Naive thymus-derived CD4-positive, alpha-beta T cell (primary cell): ENCODE measurements around the gene ZBTB45. TPM values are rescaled to one million over a fixed set of nuclear protein-coding genes. Genes with fewer than 3 reads are reported as not detected.

Source experiments
- ATAC-seq: fragments of 150-1000 bp; cut with Tn5 transposase; 2 replicates; pipeline ENCODE4 v1.10.0; 2021; ENCODE audit warnings: mild to moderate bottlenecking, moderate library complexity
- CTCF ChIA-PET: fragments of 350-600 bp; sonication (Branson Sonifier 250); formaldehyde crosslinking; loops from one replicate; lab custom pipeline; 2021; ENCODE audit warnings: antibody characterized with exemption; lab: Charles Lee
- POLR2A ChIA-PET: fragments of 350-600 bp; sonication (Branson Sonifier 250); formaldehyde crosslinking; loops from one replicate; lab custom pipeline; 2021; ENCODE audit warnings: antibody characterized with exemption, inconsistent platforms; lab: Charles Lee
- DNase-seq, 9 donors: peaks; one replicate each; pipeline versions ENCODE4 v3.0.0 to v3.0.0-alpha.2; 2020 to 2022; ENCODE audit warnings: mixed read lengths in 1 of 9
- H3K27ac ChIP-seq: one replicate; pipeline ENCODE4 v1.7.0; 2013; ENCODE audit warnings: mild to moderate bottlenecking, low read depth, low read length, moderate library complexity
- H3K27me3 ChIP-seq, 2 donors: one replicate each; pipeline ENCODE4 v1.7.0; 2013; ENCODE audit warnings: low read length in 2 of 2, mild to moderate bottlenecking in 2 of 2, moderate library complexity in 2 of 2; ENCODE audit not compliant: control insufficient read depth in 2 of 2, insufficient read depth in 2 of 2
- H3K36me3 ChIP-seq, 3 experiments: 1 replicate in 2 of 3; 2 replicates in 1 of 3; pipeline ENCODE4 v1.7.0; 2013; ENCODE audit warnings: low read length in 3 of 3, mild to moderate bottlenecking in 3 of 3, moderate library complexity in 1 of 3; ENCODE audit not compliant: insufficient read depth in 3 of 3, control insufficient read depth in 2 of 3
- H3K4me1 ChIP-seq, 2 donors: one replicate each; pipeline ENCODE4 v1.7.0; 2013; ENCODE audit warnings: low read length in 2 of 2, mild to moderate bottlenecking in 2 of 2, moderate library complexity in 1 of 2; ENCODE audit not compliant: control insufficient read depth in 2 of 2, insufficient read depth in 2 of 2
- H3K4me3 ChIP-seq: 2 replicates; pipeline ENCODE4 v1.7.0; 2013; ENCODE audit warnings: mild to moderate bottlenecking, low read length
- H3K9me3 ChIP-seq, 3 experiments: 1 replicate in 2 of 3; 2 replicates in 1 of 3; pipeline ENCODE4 v1.7.0; 2013; ENCODE audit warnings: low read length in 3 of 3; ENCODE audit not compliant: control insufficient read depth in 2 of 3
- H3K27ac Mint-ChIP-seq, 9 donors: one replicate each; pipeline ENCODE4 v1.8.0; 2020 to 2022; ENCODE audit warnings: mixed read lengths in 9 of 9, mild to moderate bottlenecking in 8 of 9, moderate library complexity in 5 of 9, inconsistent platforms in 2 of 9
- H3K27me3 Mint-ChIP-seq, 5 donors: one replicate each; pipeline ENCODE4 v1.8.0; 2021 to 2022; ENCODE audit warnings: mixed read lengths in 5 of 5, mild to moderate bottlenecking in 1 of 5
- H3K36me3 Mint-ChIP-seq, 5 donors: one replicate each; pipeline ENCODE4 v1.8.0; 2020 to 2022; ENCODE audit warnings: mixed read lengths in 5 of 5, mild to moderate bottlenecking in 3 of 5, inconsistent platforms in 1 of 5
- H3K4me1 Mint-ChIP-seq, 7 donors: one replicate each; pipeline ENCODE4 v1.8.0; 2020 to 2022; ENCODE audit warnings: mixed read lengths in 7 of 7, mild to moderate bottlenecking in 3 of 7, inconsistent platforms in 1 of 7
- H3K4me3 Mint-ChIP-seq, 10 donors: one replicate each; pipeline ENCODE4 v1.8.0; 2020 to 2022; ENCODE audit warnings: mild to moderate bottlenecking in 10 of 10, mixed read lengths in 10 of 10, moderate library complexity in 6 of 10, inconsistent platforms in 2 of 10
- H3K9me3 Mint-ChIP-seq, 11 donors: one replicate each; pipeline ENCODE4 v1.8.0; 2020 to 2022; ENCODE audit warnings: mixed read lengths in 11 of 11, mild to moderate bottlenecking in 4 of 11, inconsistent platforms in 1 of 11, moderate library complexity in 1 of 11
- intact Hi-C, 2 donors: fragments of 100-400 bp; cut with micrococcal nuclease; formaldehyde crosslinking; loops; one replicate each; pipeline ENCODE4 v1.15.1; 2023
- polyA plus RNA-seq, 2 donors: library from polyadenylated mRNA; unstranded; fragments of 300-500 nt; fragmentation: Illumina TruSeq; gene quantifications; one replicate each; pipeline ENCODE4 v1.2.3, GENCODE V29; 2021
- total RNA-seq, 6 experiments: library from RNA in 5 of 6; stranded (reverse) in 5 of 6; gene quantifications; 1 replicate in 5 of 6; 2 replicates in 1 of 6; pipeline ENCODE4 v1.2.3 and lab custom pipeline; 2021 to 2026

Gene ZBTB45
- total and polyA plus RNA-seq, 7 experiments from 2014 or later: 5.1 to 19.2 (median 9.9) TPM

GRCh38 chr19:58551577-58552471 lies 32.2 kb upstream of the ZBTB45 start:
- Mint-ChIP-seq H3K4me1 (peaks cover 28 to 58% (median 45%) of the 10 kb centered on the region in 7 donors), H3K27ac (peak overlapping the region in 2 of 9 donors; percentile 72 to 96), H3K27me3 (no peaks in the 10 kb centered on the region), H3K36me3 (peaks cover 8 to 48% (median 23%) of the 10 kb centered on the region in 5 donors), H3K9me3 (peaks cover 0 to 4% (median 0%) of the 10 kb centered on the region in 11 donors), H3K4me3 (peak overlapping the region in 2 of 10 donors; percentile 10 to 22)
- no peak overlapping the region for H3K4me3 ChIP-seq
- intact Hi-C loops: no loop called here
- peaks cover 18 to 23% of the 10 kb centered on the region in 2 donors for H3K4me1 ChIP-seq
- CTCF ChIA-PET: interaction anchor here (1.5 kb wide), 1 partner anchor 32 kb away, joined by 3 read pairs; the partner anchor contains the start of gene ZBTB45
- DNase-seq (no peak), ATAC-seq (no peak)
- peak overlapping the region; percentile 1 for H3K27ac ChIP-seq
- no peaks in the 10 kb centered on the region for H3K27me3 ChIP-seq
- H3K36me3 ChIP-seq: peaks cover 5 to 73% (median 32%) of the 10 kb centered on the region in 3 experiments
- H3K9me3 ChIP-seq: no peaks in the 10 kb centered on the region
- POLR2A ChIA-PET: interaction anchor here (0.9 to 1.9 kb wide), 2 partner anchors 10 to 21 kb away, joined by 7 to 9 read pairs; partner anchors contain the start of gene MZF1

DNA sequence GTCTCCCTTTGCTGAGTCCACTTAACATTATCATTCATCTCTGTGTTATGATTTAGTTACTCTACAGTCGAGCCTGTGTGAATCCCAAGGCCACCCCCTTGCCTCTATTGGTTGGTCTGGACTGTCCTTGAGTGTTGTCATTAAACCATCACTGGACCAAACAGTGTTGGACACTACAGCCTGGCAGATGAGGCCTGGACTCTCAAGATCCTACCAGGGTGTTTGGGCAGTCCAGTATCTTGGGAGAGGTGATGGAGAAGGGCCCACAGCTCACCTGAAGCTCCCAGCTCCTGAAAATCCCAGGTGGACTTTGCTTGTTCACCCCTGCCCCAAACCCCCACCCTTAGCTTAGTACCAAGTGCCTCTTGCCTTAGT lies 31.5 kb upstream of the ZBTB45 start:
- Mint-ChIP-seq H3K4me1 (peaks cover 31 to 58% (median 45%) of the 10 kb centered on the region in 7 donors), H3K9me3 (peaks cover 0 to 7% (median 0%) of the 10 kb centered on the region in 11 donors), H3K27me3 (no peaks in the 10 kb centered on the region), H3K36me3 (peaks cover 8 to 50% (median 25%) of the 10 kb centered on the region in 5 donors), H3K27ac (peak overlapping the region in 3 of 9 donors; percentile 38 to 69 (median 51)), H3K4me3 (no peak overlapping the region)
- no peaks in the 10 kb centered on the region for H3K9me3 ChIP-seq
- no peaks in the 10 kb centered on the region for H3K27me3 ChIP-seq
- ChIA-PET CTCF (interaction anchor here (1.5 kb wide), 1 partner anchor 31 kb away, joined by 3 read pairs; the partner anchor contains the start of gene ZBTB45), POLR2A (interaction anchor here (0.9 to 1.9 kb wide), 2 partner anchors 11 to 22 kb away, joined by 7 to 9 read pairs; partner anchors contain the start of gene MZF1)
- H3K4me3 ChIP-seq: no peak overlapping the region
- no peak overlapping the region for H3K27ac ChIP-seq
- peaks cover 5 to 74% (median 34%) of the 10 kb centered on the region in 3 experiments for H3K36me3 ChIP-seq
- ATAC-seq: no peak
- peaks cover 23 to 24% of the 10 kb centered on the region in 2 donors for H3K4me1 ChIP-seq
- no peak for DNase-seq
- intact Hi-C loops: no loop called here

- no peaks in the 10 kb centered on the region for H3K27me3 Mint-ChIP-seq
- peaks cover 8 to 53% (median 29%) of the 10 kb centered on the region in 5 donors for H3K36me3 Mint-ChIP-seq
- intact Hi-C loops: no loop called here
- DNase-seq: no peak
- ChIA-PET CTCF (interaction anchor here (1.5 kb wide), 1 partner anchor 31 kb away, joined by 3 read pairs; the partner anchor contains the start of gene ZBTB45), POLR2A (interaction anchor here (1.0 to 1.9 kb wide), 2 partner anchors 19 to 22 kb away, joined by 3 to 9 read pairs; partner anchors contain the start of gene MZF1)
- H3K27me3 ChIP-seq: no peaks in the 10 kb centered on the region
- ATAC-seq: no peak
- no peaks in the 10 kb centered on the region for H3K9me3 ChIP-seq
- H3K27ac Mint-ChIP-seq: peak overlapping the region in 2 of 9 donors; percentile 51 to 69
- H3K4me3 Mint-ChIP-seq: no peak overlapping the region
- peaks cover 5 to 75% (median 36%) of the 10 kb centered on the region in 3 experiments for H3K36me3 ChIP-seq
- H3K4me3 ChIP-seq: no peak overlapping the region
- H3K4me1 ChIP-seq: peaks cover 27 to 28% of the 10 kb centered on the region in 2 donors
- peaks cover 0 to 8% (median 0%) of the 10 kb centered on the region in 11 donors for H3K9me3 Mint-ChIP-seq
- peaks cover 35 to 60% (median 49%) of the 10 kb centered on the region in 7 donors for H3K4me1 Mint-ChIP-seq
- H3K27ac ChIP-seq: no peak overlapping the region
Measured at GRCh38 chr19:58550362-58551122, 30.9 kb upstream of the ZBTB45 start.

- H3K27ac Mint-ChIP-seq: peak overlapping the region in 3 of 9 donors; percentile 31 to 47 (median 38)
- H3K27me3 Mint-ChIP-seq: peaks cover 0 to 2% (median 0%) of the 10 kb centered on the region in 5 donors
- Histone ChIP-seq H3K9me3 (no peaks in the 10 kb centered on the region), H3K4me3 (no peak overlapping the region), H3K36me3 (peaks cover 5 to 82% (median 36%) of the 10 kb centered on the region in 3 experiments), H3K27ac (peak overlapping the region; percentile 14), H3K4me1 (peaks cover 25 to 26% of the 10 kb centered on the region in 2 donors), H3K27me3 (no peaks in the 10 kb centered on the region)
- peaks cover 0 to 14% (median 0%) of the 10 kb centered on the region in 11 donors for H3K9me3 Mint-ChIP-seq
- peaks cover 8 to 54% (median 29%) of the 10 kb centered on the region in 5 donors for H3K36me3 Mint-ChIP-seq
- DNase-seq (peak in 1 of 9 donors; percentile 21), ATAC-seq (no peak)
- intact Hi-C loops: no loop called here
- CTCF ChIA-PET: no interaction called here
- POLR2A ChIA-PET: interaction anchor here (0.8 to 3.1 kb wide), 4 partner anchors 11 to 89 kb away, joined by 3 to 20 read pairs (median 3); partner anchors contain the start of gene UBE2M
- peaks cover 35 to 57% (median 45%) of the 10 kb centered on the region in 7 donors for H3K4me1 Mint-ChIP-seq
- no peak overlapping the region for H3K4me3 Mint-ChIP-seq
Measured at GRCh38 chr19:58549664-58550361, 30.2 kb upstream of the ZBTB45 start.

DNA sequence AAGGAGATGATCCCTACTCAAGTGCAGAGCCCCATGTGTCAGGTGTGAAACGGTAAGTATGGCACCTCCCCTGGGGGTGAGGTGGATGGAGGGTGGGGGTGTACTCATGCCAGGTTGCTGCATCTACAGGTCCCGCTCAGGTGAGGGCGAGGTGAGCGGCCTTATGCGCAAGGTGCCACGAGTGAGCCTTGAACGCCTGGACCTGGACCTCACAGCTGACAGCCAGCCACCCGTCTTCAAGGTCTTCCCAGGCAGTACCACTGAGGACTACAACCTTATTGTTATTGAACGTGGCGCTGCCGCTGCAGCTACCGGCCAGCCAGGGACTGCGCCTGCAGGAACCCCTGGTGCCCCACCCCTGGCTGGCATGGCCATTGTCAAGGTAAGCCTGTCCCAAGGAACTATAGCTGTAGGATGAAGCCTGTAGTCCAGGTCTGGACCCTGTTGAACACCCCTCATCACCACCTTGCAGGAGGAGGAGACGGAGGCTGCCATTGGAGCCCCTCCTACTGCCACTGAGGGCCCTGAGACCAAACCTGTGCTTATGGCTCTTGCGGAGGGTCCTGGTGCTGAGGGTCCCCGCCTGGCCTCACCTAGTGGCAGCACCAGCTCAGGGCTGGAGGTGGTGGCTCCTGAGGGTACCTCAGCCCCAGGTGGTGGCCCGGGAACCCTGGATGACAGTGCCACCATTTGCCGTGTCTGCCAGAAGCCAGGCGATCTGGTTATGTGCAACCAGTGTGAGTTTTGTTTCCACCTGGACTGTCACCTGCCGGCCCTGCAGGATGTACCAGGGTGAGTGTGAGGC lies 29.5 kb upstream of the ZBTB45 start:
- H3K27ac Mint-ChIP-seq: no peak overlapping the region
- peaks cover 8 to 54% (median 31%) of the 10 kb centered on the region in 5 donors for H3K36me3 Mint-ChIP-seq

More for the DNA sequence above, 29.5 kb upstream of the ZBTB45 start:
- no peaks in the 10 kb centered on the region for H3K9me3 ChIP-seq
- peaks cover 0 to 2% (median 0%) of the 10 kb centered on the region in 5 donors for H3K27me3 Mint-ChIP-seq
- H3K27ac ChIP-seq: peak overlapping the region; percentile 14
- peaks cover 0 to 14% (median 0%) of the 10 kb centered on the region in 11 donors for H3K9me3 Mint-ChIP-seq
- no peak overlapping the region for H3K4me3 ChIP-seq
- no peak for ATAC-seq
- DNase-seq: peak in 1 of 9 donors; percentile 22
- peaks cover 5 to 83% (median 36%) of the 10 kb centered on the region in 3 experiments for H3K36me3 ChIP-seq
- intact Hi-C loops: no loop called here
- no peak overlapping the region for H3K4me3 Mint-ChIP-seq
- POLR2A ChIA-PET: interaction anchor here (0.8 to 3.1 kb wide), 5 partner anchors 8 to 88 kb away, joined by 3 to 20 read pairs (median 4); partner anchors contain the start of gene UBE2M
- CTCF ChIA-PET: no interaction called here
- H3K4me1 Mint-ChIP-seq: peaks cover 30 to 50% (median 41%) of the 10 kb centered on the region in 7 donors
- H3K27me3 ChIP-seq: no peaks in the 10 kb centered on the region
- H3K4me1 ChIP-seq: peaks cover 21 to 22% of the 10 kb centered on the region in 2 donors
